Activated CD4-positive, alpha-beta T cell treated with anti-CD3 and anti-CD28 coated beads, Interleukin-2, amount 50 U/mL, for 16 hours (primary cell): Measurements from ENCODE around the gene GNG8.
A peak's percentile ranks its signal among the peaks of the same experiment; 100 is the strongest.

Experiments
- DNase-seq: peaks from one replicate; pipeline ENCODE4 v3.0.0-alpha.2; 2020

Gene GNG8

GRCh38 chr19:46600384-46601317, 35.4 kb downstream of the GNG8 start:
- peak; percentile 96 for DNase-seq

GRCh38 chr19:46599716-46600373, 36.2 kb downstream of the GNG8 start:
- no peak for DNase-seq

- no peak for DNase-seq
Observed at GRCh38 chr19:46598372-46598917, 37.6 kb downstream of the GNG8 start.

- DNase-seq, result no peak
Observed at GRCh38 chr19:46596008-46596407, 40.0 kb downstream of the GNG8 start.

- DNase-seq, result no peak
Observed at GRCh38 chr19:46591870-46592269, 44.1 kb downstream of the GNG8 start.

- DNase-seq, result no peak
Observed at GRCh38 chr19:46591254-46591653, 44.7 kb downstream of the GNG8 start.

- no peak for DNase-seq
Observed at GRCh38 chr19:46587861-46588260, 48.1 kb downstream of the GNG8 start.

- no peak for DNase-seq
Observed at GRCh38 chr19:46586294-46586693, 49.7 kb downstream of the GNG8 start.

- no peak for DNase-seq
Observed at GRCh38 chr19:46585539-46585938, 50.5 kb downstream of the GNG8 start.
